Prostate gland (tissue), 2 donors: ENCODE measurements around the gene SLC9A8. TPM values are rescaled to one million over a fixed set of nuclear protein-coding genes. Genes with fewer than 3 reads are reported as not detected.

Experiments used
- DNase-seq: peaks from one replicate; pipeline ENCODE4 v3.0.0-alpha.2; 2019; ENCODE audit warnings: low spot score
- H3K27ac ChIP-seq, 2 donors: fragments of 200-600 bp; sonication (generic); 2 replicates each; pipeline ENCODE4 v1.5.1; 2017 to 2019
- H3K27me3 ChIP-seq: fragments of 200-600 bp; sonication (generic); replicated peaks from 2 replicates; pipeline ENCODE4 v1.5.1; 2019; ENCODE audit not compliant: insufficient read depth
- H3K36me3 ChIP-seq, 2 donors: fragments of 200-600 bp; sonication (generic); 1 replicate in 1 of 2; 2 replicates in 1 of 2; pipeline versions ENCODE4 v1.5.1 to v1.8.1; 2017 to 2019
- H3K4me1 ChIP-seq: fragments of 200-600 bp; sonication (generic); replicated peaks from 2 replicates; pipeline ENCODE4 v1.5.1; 2019
- H3K4me3 ChIP-seq, 2 donors: fragments of 200-600 bp; sonication (generic); 2 replicates each; pipeline ENCODE4 v1.5.1; 2017 to 2019
- H3K9me3 ChIP-seq: fragments of 200-600 bp; sonication (generic); 2 replicates; pipeline ENCODE4 v1.5.1; 2017
- CTCF ChIP-seq, 4 experiments: fragments of 200-600 bp in 2 of 4; fragments of 450-650 bp in 2 of 4; sonication (generic) in 2 of 4; IDR thresholded peaks; 1 replicate in 3 of 4; 2 replicates in 1 of 4; pipeline ENCODE4 v1.5.1; 2016 to 2019; ENCODE audit warnings: antibody characterized with exemption in 4 of 4, mild to moderate bottlenecking in 2 of 4, moderate library complexity in 2 of 4
- POLR2A ChIP-seq: fragments of 450-650 bp; IDR thresholded peaks from one replicate; pipeline ENCODE4 v1.6.1; 2016; ENCODE audit warnings: antibody characterized with exemption, mild to moderate bottlenecking
- POLR2AphosphoS5 ChIP-seq: sonication (generic); formaldehyde crosslinking; IDR thresholded peaks from one replicate; pipeline ENCODE4 v1.6.1; 2017; ENCODE audit warnings: antibody characterized with exemption
- WGBS: methylation state at CpG from one replicate; pipeline ENCODE4 v1.1.5; 2018; 5-methylcytosine and 5-hydroxymethylcytosine counted together
- intact Hi-C: fragments of 100-400 bp; cut with DNase I; formaldehyde crosslinking; loops from one replicate; pipeline ENCODE4 v1.14.2; 2022
- total RNA-seq, 2 donors: library from RNA; depleted of rRNA; stranded (reverse); fragments of >200 nt; gene quantifications; one replicate each; pipeline ENCODE4 v1.1.0, GENCODE V29; 2016

SLC9A8 gene
- total RNA-seq, 2 donors from 2014 or later: 13.5 to 26.4 TPM

- 94% methylated on average over 9 of the region's 9 CpGs for WGBS
- DNase-seq: no peak
- H3K36me3 ChIP-seq: no peaks in the 10 kb centered on the region
- H3K27me3 ChIP-seq: no peaks in the 10 kb centered on the region
- TF ChIP-seq POLR2AphosphoS5 (no peak), CTCF (IDR thresholded peaks at IDR 0.05) (no peak), POLR2A (no peak)
- H3K4me3 ChIP-seq: no peak overlapping the region
- H3K4me1 ChIP-seq: no peaks in the 10 kb centered on the region
- intact Hi-C loops: no loop called here
- H3K9me3 ChIP-seq: no peaks in the 10 kb centered on the region
- H3K27ac ChIP-seq: no peak overlapping the region
Measured at GRCh38 chr20:49787371-49788357, 25.0 kb upstream of the SLC9A8 start.

GRCh38 chr20:49790077-49790798, 22.4 kb upstream of the SLC9A8 start:
- intact Hi-C loops: no loop called here
- Histone ChIP-seq H3K27ac (no peak overlapping the region), H3K4me1 (no peaks in the 10 kb centered on the region), H3K9me3 (no peaks in the 10 kb centered on the region), H3K36me3 (no peaks in the 10 kb centered on the region), H3K4me3 (no peak overlapping the region), H3K27me3 (no peaks in the 10 kb centered on the region)
- no peak for TF ChIP-seq POLR2A
- TF ChIP-seq POLR2AphosphoS5: no peak
- no peak for DNase-seq
- 55% methylated on average over 9 of the region's 9 CpGs for WGBS

GRCh38 chr20:49791165-49791564, 21.5 kb upstream of the SLC9A8 start:
- no peak for DNase-seq
- H3K4me3 ChIP-seq: no peak overlapping the region

GRCh38 chr20:49792006-49792405, 20.6 kb upstream of the SLC9A8 start:
- intact Hi-C loops: no loop called here
- TF ChIP-seq POLR2A (no peak), POLR2AphosphoS5 (no peak), CTCF (IDR thresholded peaks at IDR 0.05) (no peak)
- no peaks in the 10 kb centered on the region for H3K27me3 ChIP-seq
- WGBS: 77% methylated on average over 1 of the region's 1 CpG
- H3K4me1 ChIP-seq: no peaks in the 10 kb centered on the region
- no peak overlapping the region for H3K27ac ChIP-seq
- no peaks in the 10 kb centered on the region for H3K9me3 ChIP-seq
- DNase-seq: no peak
- H3K36me3 ChIP-seq: no peaks in the 10 kb centered on the region
- no peak overlapping the region for H3K4me3 ChIP-seq

More at GRCh38 chr20:49791165-49791564, 21.5 kb upstream of the SLC9A8 start:
- H3K9me3 ChIP-seq: no peaks in the 10 kb centered on the region
- no peaks in the 10 kb centered on the region for H3K4me1 ChIP-seq
- no peaks in the 10 kb centered on the region for H3K27me3 ChIP-seq
- H3K27ac ChIP-seq: no peak overlapping the region
- no peaks in the 10 kb centered on the region for H3K36me3 ChIP-seq
- TF ChIP-seq POLR2AphosphoS5 (no peak), POLR2A (no peak), CTCF (IDR thresholded peaks at IDR 0.05) (no peak)
- intact Hi-C loops: no loop called here
- WGBS: 43% methylated on average over 2 of the region's 2 CpGs

GRCh38 chr20:49792611-49793010, 20.0 kb upstream of the SLC9A8 start:
- H3K4me3 ChIP-seq: no peak overlapping the region
- no peak for DNase-seq
- TF ChIP-seq CTCF (IDR thresholded peaks at IDR 0.05): no peak
- TF ChIP-seq POLR2AphosphoS5: no peak
- no peak for TF ChIP-seq POLR2A
- H3K36me3 ChIP-seq: no peaks in the 10 kb centered on the region
- intact Hi-C loops: no loop called here
- no peaks in the 10 kb centered on the region for H3K4me1 ChIP-seq
- 90% methylated on average over 3 of the region's 3 CpGs for WGBS
- H3K27ac ChIP-seq: no peak overlapping the region
- no peaks in the 10 kb centered on the region for H3K27me3 ChIP-seq
- H3K9me3 ChIP-seq: no peaks in the 10 kb centered on the region
